Anterior cingulate cortex (tissue), 58 donors: ENCODE data around the gene CYP2J2.
"Not testable (repeated sequence)": the region's sequence is repeated elsewhere in the genome, so short reads cannot be mapped to it uniquely, and the experiment has no call there.

ENCODE experiments used
- DNase-seq, 58 donors: peaks; one replicate each; lab custom pipeline; 2025; lab: John Stamatoyannopoulos, UW

The CYP2J2 gene

DNA sequence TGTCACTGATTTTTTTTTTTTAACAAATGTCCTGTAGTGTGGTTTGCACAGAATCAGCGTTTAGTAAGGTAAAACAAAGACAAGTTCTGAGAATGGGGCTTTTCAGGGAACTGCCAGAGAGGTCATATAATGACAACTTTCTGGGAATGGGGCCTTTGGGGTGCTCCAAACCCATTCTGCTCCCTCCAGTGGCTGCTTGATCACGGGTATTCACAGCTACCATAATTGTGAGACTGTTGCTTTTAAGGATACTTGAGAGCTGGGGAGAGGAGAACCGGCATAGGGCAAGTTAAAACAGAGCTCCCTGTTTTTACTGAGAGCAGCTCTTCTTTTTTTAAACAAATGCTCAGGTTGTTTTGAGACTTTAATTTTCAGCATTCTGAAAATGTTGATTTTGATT, 48.2 kb downstream of the CYP2J2 start:
- no peak for DNase-seq

DNA sequence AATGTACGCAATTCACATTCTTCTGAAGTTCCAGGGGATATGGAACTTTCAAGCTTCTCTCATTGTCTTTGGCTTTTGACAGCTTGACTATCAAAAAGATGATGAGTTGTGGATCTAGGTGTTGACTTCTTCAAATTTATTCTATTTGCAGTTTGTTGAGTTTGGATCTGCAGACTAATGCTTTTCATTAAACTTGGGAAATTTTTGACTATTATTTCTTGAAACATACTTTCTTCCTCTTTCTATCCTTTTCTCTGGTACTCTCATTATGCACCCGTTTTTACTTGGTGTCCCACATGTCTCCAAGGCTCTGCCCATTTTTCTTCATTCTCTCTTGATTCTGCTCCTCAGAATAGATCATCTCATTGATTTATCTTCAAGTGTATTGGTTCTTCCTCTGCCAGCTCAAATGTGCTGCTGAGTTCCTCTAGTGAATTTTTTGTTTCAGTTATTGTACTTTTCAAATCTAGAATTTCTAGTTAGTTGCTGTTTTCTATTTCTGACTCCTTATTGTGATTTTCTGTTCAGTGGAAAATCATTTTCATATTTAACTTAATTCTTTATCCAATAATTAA, 49.4 kb downstream of the CYP2J2 start:
- DNase-seq, result no peak

DNA sequence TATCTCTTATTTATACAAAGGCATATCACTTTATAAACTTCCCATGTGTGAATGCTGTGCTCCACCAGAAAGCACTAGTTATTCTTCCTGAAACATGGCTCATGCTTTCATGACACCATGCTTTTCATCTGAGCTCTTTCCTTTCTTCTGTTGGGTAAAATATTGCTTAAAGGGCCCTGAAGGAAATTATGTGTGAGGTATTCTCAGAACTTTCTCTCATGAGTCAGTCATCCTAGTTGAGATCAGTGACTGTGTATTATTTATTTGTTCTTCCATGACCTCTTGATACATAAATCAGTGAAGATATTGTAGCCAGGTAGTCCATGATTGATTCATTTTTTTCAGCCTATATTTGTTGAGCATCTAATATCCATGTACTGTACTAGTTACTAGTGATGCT, 54.8 kb downstream of the CYP2J2 start:
- DNase-seq, result no peak

DNA sequence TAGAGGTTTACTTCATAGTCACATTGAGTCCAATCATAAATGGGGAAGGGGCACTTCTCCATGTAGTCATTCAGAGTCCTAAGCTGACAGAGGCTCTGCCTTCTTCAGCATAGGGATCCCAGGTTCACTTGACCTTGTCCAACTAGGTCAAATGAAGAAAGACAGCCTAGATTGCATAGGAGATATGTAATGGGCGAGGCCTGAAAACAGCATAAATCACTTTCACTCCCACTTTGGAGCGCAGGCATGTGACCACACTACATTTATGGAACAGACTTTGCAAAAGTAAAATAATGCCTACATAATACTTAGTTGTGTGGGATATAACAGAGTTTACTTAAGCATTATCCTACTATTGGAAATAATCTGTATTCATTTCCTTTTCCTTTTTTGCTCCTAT, 60.1 kb downstream of the CYP2J2 start:
- no peak for DNase-seq

DNA sequence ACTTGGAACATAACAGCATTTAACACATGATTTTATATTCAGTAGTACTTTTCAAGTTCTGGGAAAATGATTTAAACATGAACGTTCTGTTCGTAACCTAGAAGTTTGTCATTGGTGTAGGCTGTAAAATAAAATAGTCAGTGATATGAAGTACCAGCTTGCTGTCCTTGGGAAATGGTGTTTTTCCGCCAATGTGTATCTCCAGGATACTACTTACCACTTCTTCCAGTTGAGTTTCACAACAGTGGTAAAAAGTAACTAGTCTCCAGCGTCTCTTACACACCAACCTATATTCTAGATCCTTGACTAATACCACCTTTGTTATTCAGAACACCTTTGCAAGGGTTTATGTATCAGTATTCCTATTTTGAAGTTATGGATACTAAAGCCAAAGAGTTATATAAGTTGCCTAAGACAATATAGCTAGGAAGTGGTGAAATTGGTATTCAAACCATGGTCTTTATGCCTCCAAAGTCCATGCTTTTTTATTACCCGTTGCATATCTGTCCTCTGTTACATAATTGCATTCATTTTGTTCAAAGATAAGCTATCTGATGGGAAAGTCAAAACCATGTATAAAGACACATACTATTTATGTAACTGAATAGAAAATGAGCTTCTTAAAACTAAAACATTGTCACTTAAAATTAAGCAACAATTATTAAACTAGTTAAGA, 68.8 kb downstream of the CYP2J2 start:
- DNase-seq, result no peak

DNA sequence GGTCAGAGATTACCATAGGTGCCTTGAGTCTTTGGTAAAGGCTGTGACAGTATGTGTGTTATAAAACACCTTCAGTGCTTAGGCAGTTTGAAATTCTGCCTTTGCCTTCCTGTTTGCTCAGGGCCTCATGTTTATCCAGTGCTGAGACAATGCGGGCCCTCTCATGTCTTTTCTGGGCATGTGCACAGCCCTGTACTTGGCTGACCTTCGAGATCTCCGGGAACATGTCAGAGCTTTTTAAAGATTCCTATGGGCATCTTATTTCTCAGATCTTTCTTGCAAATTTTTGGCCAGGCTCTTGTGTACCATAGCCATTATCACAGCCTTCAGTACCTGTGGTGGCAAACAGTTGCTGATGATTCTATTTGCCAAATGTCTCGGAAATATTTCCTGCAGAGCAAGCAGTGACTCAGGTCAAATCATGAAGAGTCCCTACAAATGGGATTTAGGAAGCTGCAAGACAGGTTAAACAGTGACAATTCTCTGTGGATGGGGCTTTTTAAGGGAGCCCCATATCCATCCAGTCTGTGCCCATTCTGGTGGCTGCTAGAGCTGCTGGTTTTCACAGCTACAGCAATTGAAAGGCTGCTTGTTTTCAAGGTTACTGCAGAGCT, 69.7 kb downstream of the CYP2J2 start:
- no peak for DNase-seq

DNA sequence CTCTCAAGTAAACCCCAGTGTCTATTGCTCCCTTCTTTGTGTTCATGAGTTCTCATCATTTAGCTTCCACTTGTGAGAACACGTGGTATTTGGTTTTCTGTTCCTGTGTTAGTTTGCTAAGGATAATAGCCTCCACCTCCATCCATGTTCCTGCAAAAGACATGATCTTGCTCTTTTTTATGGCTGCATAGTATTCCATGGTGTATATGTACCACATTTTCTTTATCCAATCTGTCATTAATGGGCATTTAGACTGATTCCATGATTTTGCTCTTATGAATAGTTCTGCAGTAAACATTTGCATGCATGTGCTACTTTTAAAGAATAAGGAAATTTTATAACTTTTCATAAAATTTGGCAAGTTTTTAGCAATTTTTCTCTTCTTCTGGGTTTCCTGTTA, 71.3 kb downstream of the CYP2J2 start:
- not testable (repeated sequence) for DNase-seq

DNA sequence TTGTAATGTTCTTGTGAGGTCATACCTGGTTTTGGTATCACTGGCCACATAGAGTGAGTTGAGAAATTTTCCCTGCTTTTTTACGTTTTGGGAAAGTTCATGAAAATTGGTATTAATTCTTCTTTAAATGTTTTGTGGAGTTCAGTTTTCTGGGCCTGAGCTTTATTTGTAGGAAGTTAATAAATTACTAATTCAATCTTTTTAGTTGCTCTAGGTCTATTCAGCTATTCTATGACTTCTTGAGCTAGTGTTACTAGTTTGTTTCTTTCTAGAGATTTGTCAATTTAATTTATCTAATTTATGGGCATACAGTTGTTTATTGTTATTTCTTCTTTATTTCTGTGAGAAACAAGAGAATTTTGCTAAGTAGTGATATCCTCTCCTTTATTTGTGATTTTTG, 74.5 kb downstream of the CYP2J2 start:
- DNase-seq, result no peak

DNA sequence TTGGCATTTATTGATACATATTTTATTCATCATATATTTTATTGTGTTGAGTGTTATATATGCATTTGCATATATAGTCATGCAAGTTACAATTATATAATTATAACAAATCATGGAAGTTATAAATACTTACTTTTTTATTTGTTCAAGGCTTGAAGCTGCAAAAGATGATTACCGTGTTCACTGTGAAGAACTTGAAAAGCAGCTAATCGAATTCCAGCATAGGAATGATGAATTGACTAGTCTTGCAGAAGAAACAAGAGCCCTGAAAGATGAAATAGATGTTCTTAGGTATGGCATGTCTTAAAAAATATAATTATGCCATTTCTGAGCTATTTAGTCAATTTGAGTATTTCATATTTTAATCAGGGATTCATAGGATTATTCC, 79.7 kb downstream of the CYP2J2 start:
- no peak for DNase-seq

DNA sequence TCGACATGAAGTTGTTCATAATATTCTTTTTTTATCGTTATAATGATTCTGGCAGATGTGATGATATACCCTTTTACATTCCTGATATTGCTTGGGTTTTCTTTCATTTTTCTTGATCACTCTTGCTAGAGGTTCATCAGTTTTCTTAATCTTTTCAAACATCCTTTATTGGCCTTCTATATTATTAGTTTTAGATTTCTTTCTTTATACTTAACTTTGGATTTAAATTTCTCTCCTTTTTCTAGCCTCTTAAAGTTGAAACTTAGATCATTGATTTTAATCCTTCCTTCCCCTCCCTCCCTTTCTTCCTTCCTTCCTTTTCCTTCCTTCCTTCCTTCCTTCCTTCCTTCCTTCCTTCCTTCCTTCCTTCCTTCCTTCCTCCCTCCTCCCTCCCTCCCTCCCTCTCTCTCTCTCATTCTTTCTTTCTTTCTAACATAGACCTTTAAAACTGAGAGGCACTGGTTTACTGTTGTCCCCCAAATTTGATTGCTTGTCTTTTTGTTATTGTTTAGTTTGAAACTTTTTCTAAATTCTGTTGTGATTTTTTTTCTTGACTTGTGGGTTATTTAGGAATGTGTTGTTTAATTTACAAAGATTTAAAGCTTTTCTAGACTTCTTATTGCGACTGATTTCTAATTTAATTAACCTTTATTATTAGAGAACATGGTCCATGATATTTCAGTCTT, 80.2 kb downstream of the CYP2J2 start:
- DNase-seq, result no peak

DNA sequence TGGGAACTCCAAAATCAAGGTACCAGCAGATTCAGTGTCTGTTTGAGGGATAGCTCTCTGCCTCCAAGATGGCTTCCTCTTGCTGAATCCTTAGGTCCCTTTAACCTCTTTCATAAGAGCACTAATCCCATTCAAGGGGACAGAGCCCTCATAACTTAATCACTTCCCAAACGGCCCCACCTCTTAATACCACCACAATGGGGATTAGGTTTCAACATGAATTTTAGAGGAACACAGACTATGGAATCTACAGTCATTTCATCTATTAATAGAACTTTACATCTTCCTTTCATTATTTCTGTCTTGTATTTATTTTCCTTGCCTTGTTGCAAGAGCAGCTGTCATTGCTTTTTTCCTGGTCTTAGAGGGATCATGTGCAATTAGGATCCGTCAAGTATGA, 81.5 kb downstream of the CYP2J2 start:
- DNase-seq, result no peak
